ENCODE measurements around the gene SLC26A5.
"Not testable (repeated sequence)": the region's sequence is repeated elsewhere in the genome, so short reads cannot be mapped to it uniquely, and the experiment has no call there.

DNA sequence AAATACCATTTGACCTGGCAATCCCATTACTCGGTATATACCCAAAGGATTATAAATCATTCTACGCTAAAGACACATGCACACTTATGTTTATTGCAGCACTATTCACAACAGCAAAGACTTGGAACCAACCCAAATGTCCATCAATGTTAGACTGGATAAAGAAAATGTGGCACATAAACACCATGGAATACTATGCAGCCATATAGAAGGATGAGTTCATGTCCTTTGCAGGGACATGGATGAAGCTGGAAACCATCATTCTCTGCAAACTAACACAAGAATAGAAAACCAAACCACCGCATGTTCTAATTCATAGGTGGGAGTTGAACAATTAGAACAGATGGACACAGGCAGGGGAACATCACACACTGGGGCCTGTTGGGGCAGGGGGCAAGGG, 40.9 kb upstream of the SLC26A5 start:
- TF ChIP-seq, protein P1, sequence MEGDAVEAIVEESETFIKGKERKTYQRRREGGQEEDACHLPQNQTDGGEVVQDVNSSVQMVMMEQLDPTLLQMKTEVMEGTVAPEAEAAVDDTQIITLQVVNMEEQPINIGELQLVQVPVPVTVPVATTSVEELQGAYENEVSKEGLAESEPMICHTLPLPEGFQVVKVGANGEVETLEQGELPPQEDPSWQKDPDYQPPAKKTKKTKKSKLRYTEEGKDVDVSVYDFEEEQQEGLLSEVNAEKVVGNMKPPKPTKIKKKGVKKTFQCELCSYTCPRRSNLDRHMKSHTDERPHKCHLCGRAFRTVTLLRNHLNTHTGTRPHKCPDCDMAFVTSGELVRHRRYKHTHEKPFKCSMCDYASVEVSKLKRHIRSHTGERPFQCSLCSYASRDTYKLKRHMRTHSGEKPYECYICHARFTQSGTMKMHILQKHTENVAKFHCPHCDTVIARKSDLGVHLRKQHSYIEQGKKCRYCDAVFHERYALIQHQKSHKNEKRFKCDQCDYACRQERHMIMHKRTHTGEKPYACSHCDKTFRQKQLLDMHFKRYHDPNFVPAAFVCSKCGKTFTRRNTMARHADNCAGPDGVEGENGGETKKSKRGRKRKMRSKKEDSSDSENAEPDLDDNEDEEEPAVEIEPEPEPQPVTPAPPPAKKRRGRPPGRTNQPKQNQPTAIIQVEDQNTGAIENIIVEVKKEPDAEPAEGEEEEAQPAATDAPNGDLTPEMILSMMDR (conservative IDR thresholded peaks at IDR 0.05; ENCODE audit: low read length) = not testable (repeated sequence)
- TF ChIP-seq EZH2phosphoT487 (IDR thresholded peaks at IDR 0.05; ENCODE audit: borderline replicate concordance, low read depth, low read length) = not testable (repeated sequence)

Data from OCI-LY7 (cell line).